Spleen (tissue), 11 donors: ENCODE results near the gene NSUN6. TPM values are rescaled to one million over a fixed set of nuclear protein-coding genes. Genes with fewer than 3 reads are reported as not detected.

Experiments
- DNase-seq: peaks from one replicate; pipeline ENCODE4 v3.0.0-alpha.2; 2020
- H3K27ac ChIP-seq, 8 donors: fragments of 200-600 bp; sonication (generic) in 7 of 8; 1 replicate in 4 of 8; 2 replicates in 4 of 8; pipeline versions ENCODE4 v1.5.0 to v1.8.0; 2016 to 2021; ENCODE audit warnings: inconsistent platforms in 4 of 8, mild to moderate bottlenecking in 4 of 8, moderate library complexity in 1 of 8
- H3K27me3 ChIP-seq, 7 donors: fragments of 200-600 bp; sonication (generic) in 6 of 7; replicated peaks in 1 of 7; 1 replicate in 4 of 7; 2 replicates in 3 of 7; pipeline versions ENCODE4 v1.5.0 to v1.8.0; 2016 to 2021; ENCODE audit warnings: inconsistent platforms in 3 of 7, mild to moderate bottlenecking in 1 of 7
- H3K36me3 ChIP-seq, 6 donors: fragments of 200-600 bp; sonication (generic) in 5 of 6; 1 replicate in 4 of 6; 2 replicates in 2 of 6; pipeline versions ENCODE4 v1.5.0 to v1.8.0; 2016 to 2021; ENCODE audit warnings: inconsistent platforms in 2 of 6
- H3K4me1 ChIP-seq, 6 donors: fragments of 200-600 bp; sonication (generic) in 5 of 6; 1 replicate in 3 of 6; 2 replicates in 3 of 6; pipeline versions ENCODE4 v1.5.0 to v1.8.0; 2016 to 2021; ENCODE audit warnings: inconsistent platforms in 3 of 6
- H3K4me3 ChIP-seq, 8 donors: fragments of 200-600 bp; sonication (generic) in 7 of 8; 1 replicate in 4 of 8; 2 replicates in 4 of 8; pipeline versions ENCODE4 v1.5.0 to v1.8.0; 2016 to 2021; ENCODE audit warnings: inconsistent platforms in 4 of 8, mild to moderate bottlenecking in 4 of 8, moderate library complexity in 2 of 8
- H3K9me3 ChIP-seq, 8 donors: fragments of 200-600 bp; sonication (generic) in 7 of 8; 1 replicate in 4 of 8; 2 replicates in 4 of 8; pipeline versions ENCODE4 v1.5.0 to v1.8.0; 2016 to 2021; ENCODE audit warnings: inconsistent platforms in 4 of 8
- POLR2A ChIP-seq, 3 donors: fragments of 450-650 bp; IDR thresholded peaks; one replicate each; pipeline ENCODE4 v1.5.1; 2017; ENCODE audit warnings: antibody characterized with exemption in 3 of 3, mild to moderate bottlenecking in 1 of 3
- POLR2AphosphoS5 ChIP-seq, 3 donors: sonication (generic); formaldehyde crosslinking; IDR thresholded peaks; one replicate each; pipeline ENCODE4 v1.5.1; 2017; ENCODE audit warnings: antibody characterized with exemption in 3 of 3
- WGBS, 5 donors: extraction: QIAGEN DNeasy Blood & Tissue Kit in 3 of 5; methylation state at CpG; one replicate each; pipeline versions ENCODE4 v1.1.5 to v1.1.7; 2013 to 2018; 5-methylcytosine and 5-hydroxymethylcytosine counted together
- intact Hi-C: fragments of 100-400 bp; cut with DNase I; formaldehyde crosslinking; loops from one replicate; pipeline ENCODE4 v1.15.0; 2023; ENCODE audit warnings: low total_unique reads
- polyA plus RNA-seq, 3 donors: library from polyadenylated mRNA; stranded (reverse); fragments of 200-250 nt; gene quantifications; one replicate each; pipeline ENCODE4 v1.2.1, GENCODE V29; 2013
- total RNA-seq, 7 donors: library from RNA; depleted of rRNA in 3 of 7; stranded (reverse); fragments of >200 nt in 3 of 7; fragmentation: NEBNext Ultra II Directional in 4 of 7; extraction: Animal tissue kit (Norgen Biotek cat#: 25700) in 4 of 7; gene quantifications; one replicate each; pipeline versions ENCODE4 v1.1.0 to v1.2.1, GENCODE V29; 2016 to 2021
- TF ChIP-seq, protein P1 (sequence below), 11 experiments: fragments of 200-600 bp in 7 of 11; fragments of 450-650 bp in 4 of 11; sonication (generic) in 4 of 11; IDR thresholded peaks in 8 of 11; conservative IDR thresholded peaks in 3 of 11; 1 replicate in 7 of 11; 2 replicates in 4 of 11; pipeline versions ENCODE4 v1.4.0 to v1.8.0; 2016 to 2021; ENCODE audit warnings: antibody characterized with exemption in 11 of 11, inconsistent platforms in 4 of 11, mild to moderate bottlenecking in 1 of 11
- donor health status: healthy with polysubstance abuse.
- donor health status: DM: no; HTN: no; CAD: no; lungs with moderate emphysema.
- donor health status: DM: no; HTN: no; CAD: no.
- donor health status: Bipolar disorder and iron deficiency.
- donor health status: healthy.
- donor health status: DM: no; HTN: no; CAD: no.
- donor health status: DM: yes; HTN: yes; CAD: no.

The NSUN6 gene
- total and polyA plus RNA-seq, 10 donors = 6.4 to 25.8 (median 15.6) TPM

DNA sequence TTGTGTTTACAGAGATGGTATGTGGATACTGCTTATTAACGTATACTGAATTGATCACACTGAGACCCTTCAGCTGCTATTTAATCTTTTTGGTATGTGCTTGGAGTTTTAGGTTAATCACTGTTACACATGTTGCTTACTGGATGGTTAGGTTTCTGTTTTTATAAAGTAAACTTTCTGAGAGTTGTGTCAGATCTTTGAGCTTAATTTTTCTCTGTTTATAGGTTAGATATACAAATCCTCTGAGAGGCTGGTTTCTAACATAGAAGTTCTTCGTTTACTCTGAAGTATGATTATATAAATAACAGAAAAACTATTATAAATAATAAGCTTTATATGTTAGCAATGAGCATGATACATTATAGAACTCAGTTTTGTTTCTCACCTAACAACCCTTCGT is 123.1 kb downstream of the NSUN6 start:
- TF ChIP-seq POLR2AphosphoS5 (IDR thresholded peaks at IDR 0.05) (no peak), POLR2A (IDR thresholded peaks at IDR 0.05) (no peak)
- TF ChIP-seq, protein P1, sequence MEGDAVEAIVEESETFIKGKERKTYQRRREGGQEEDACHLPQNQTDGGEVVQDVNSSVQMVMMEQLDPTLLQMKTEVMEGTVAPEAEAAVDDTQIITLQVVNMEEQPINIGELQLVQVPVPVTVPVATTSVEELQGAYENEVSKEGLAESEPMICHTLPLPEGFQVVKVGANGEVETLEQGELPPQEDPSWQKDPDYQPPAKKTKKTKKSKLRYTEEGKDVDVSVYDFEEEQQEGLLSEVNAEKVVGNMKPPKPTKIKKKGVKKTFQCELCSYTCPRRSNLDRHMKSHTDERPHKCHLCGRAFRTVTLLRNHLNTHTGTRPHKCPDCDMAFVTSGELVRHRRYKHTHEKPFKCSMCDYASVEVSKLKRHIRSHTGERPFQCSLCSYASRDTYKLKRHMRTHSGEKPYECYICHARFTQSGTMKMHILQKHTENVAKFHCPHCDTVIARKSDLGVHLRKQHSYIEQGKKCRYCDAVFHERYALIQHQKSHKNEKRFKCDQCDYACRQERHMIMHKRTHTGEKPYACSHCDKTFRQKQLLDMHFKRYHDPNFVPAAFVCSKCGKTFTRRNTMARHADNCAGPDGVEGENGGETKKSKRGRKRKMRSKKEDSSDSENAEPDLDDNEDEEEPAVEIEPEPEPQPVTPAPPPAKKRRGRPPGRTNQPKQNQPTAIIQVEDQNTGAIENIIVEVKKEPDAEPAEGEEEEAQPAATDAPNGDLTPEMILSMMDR (IDR thresholded peaks at IDR 0.05 in 8 of 11, conservative IDR thresholded peaks at IDR 0.05 in 3 of 11) = no peak
- 92 to 97% (median 95%) methylated on average over 3 of the region's 3 CpGs for WGBS, 5 donors

GRCh38 chr10:18527687-18528086 is 123.7 kb downstream of the NSUN6 start:
- peaks cover 0 to 9% (median 0%) of the 10 kb centered on the region in 6 donors for H3K36me3 ChIP-seq
- H3K4me1 ChIP-seq = no peaks in the 10 kb centered on the region
- no peak for DNase-seq
- no peak overlapping the region for H3K27ac ChIP-seq
- TF ChIP-seq, protein P1 (IDR thresholded peaks at IDR 0.05 in 8 of 11, conservative IDR thresholded peaks at IDR 0.05 in 3 of 11) = no peak
- TF ChIP-seq POLR2AphosphoS5 (IDR thresholded peaks at IDR 0.05) (no peak), POLR2A (IDR thresholded peaks at IDR 0.05) (no peak)
- no peaks in the 10 kb centered on the region for H3K27me3 ChIP-seq
- intact Hi-C loops = no loop called here
- H3K4me3 ChIP-seq = no peak overlapping the region
- peaks cover 0 to 9% (median 0%) of the 10 kb centered on the region in 8 donors for H3K9me3 ChIP-seq
- WGBS, 5 donors = 90 to 98% (median 95%) methylated on average over 2 of the region's 2 CpGs

More for the DNA sequence above, 123.1 kb downstream of the NSUN6 start:
- no peak for DNase-seq
- intact Hi-C loops = no loop called here
- peaks cover 0 to 9% (median 0%) of the 10 kb centered on the region in 6 donors for H3K36me3 ChIP-seq
- no peak overlapping the region for H3K4me3 ChIP-seq
- no peaks in the 10 kb centered on the region for H3K27me3 ChIP-seq
- peaks cover 0 to 9% (median 0%) of the 10 kb centered on the region in 8 donors for H3K9me3 ChIP-seq
- no peaks in the 10 kb centered on the region for H3K4me1 ChIP-seq
- H3K27ac ChIP-seq = no peak overlapping the region

GRCh38 chr10:18523858-18524257 is 127.5 kb downstream of the NSUN6 start:
- H3K4me1 ChIP-seq = no peaks in the 10 kb centered on the region
- intact Hi-C loops = no loop called here
- peaks cover 0 to 3% (median 0%) of the 10 kb centered on the region in 7 donors for H3K27me3 ChIP-seq
- TF ChIP-seq POLR2AphosphoS5 (IDR thresholded peaks at IDR 0.05) (no peak), POLR2A (IDR thresholded peaks at IDR 0.05) (no peak)
- TF ChIP-seq, protein P1 (IDR thresholded peaks at IDR 0.05 in 8 of 11, conservative IDR thresholded peaks at IDR 0.05 in 3 of 11) = no peak
- no peaks in the 10 kb centered on the region for H3K9me3 ChIP-seq
- no peak overlapping the region for H3K4me3 ChIP-seq
- 81 to 96% (median 83%) methylated on average over 2 of the region's 2 CpGs for WGBS, 5 donors
- no peaks in the 10 kb centered on the region for H3K36me3 ChIP-seq
- no peak overlapping the region for H3K27ac ChIP-seq
- no peak for DNase-seq

- Histone ChIP-seq H3K9me3 (no peaks in the 10 kb centered on the region), H3K36me3 (no peaks in the 10 kb centered on the region), H3K4me1 (no peaks in the 10 kb centered on the region), H3K27ac (no peak overlapping the region), H3K4me3 (no peak overlapping the region), H3K27me3 (peaks cover 0 to 4% (median 0%) of the 10 kb centered on the region in 7 donors)
- 41 to 88% (median 75%) methylated on average over 1 of the region's 1 CpG for WGBS, 5 donors
- intact Hi-C loops = no loop called here
- TF ChIP-seq POLR2A (IDR thresholded peaks at IDR 0.05) = no peak
- TF ChIP-seq, protein P1 (IDR thresholded peaks at IDR 0.05 in 8 of 11, conservative IDR thresholded peaks at IDR 0.05 in 3 of 11) = no peak
- TF ChIP-seq POLR2AphosphoS5 (IDR thresholded peaks at IDR 0.05) = no peak
- no peak for DNase-seq
Observed at GRCh38 chr10:18523025-18523424, 128.4 kb downstream of the NSUN6 start.
